OCI-LY3 (cell line): ENCODE results near the gene AGPAT4.

Source experiments
- EZH2phosphoT487 ChIP-seq: fragments of 200-600 bp; shearing (Covaris generic); IDR thresholded peaks from 2 replicates; pipeline ENCODE4 v1.6.1; 2018; ENCODE audit warnings: antibody characterized with exemption, mixed run types, low read depth
- TF ChIP-seq, protein P1 (sequence below): fragments of 200-600, 300-600 bp; sonication (generic); IDR thresholded peaks from 2 replicates; pipeline ENCODE4 v1.5.1; 2014; ENCODE audit warnings: antibody characterized with exemption, low read length, low read depth

DNA sequence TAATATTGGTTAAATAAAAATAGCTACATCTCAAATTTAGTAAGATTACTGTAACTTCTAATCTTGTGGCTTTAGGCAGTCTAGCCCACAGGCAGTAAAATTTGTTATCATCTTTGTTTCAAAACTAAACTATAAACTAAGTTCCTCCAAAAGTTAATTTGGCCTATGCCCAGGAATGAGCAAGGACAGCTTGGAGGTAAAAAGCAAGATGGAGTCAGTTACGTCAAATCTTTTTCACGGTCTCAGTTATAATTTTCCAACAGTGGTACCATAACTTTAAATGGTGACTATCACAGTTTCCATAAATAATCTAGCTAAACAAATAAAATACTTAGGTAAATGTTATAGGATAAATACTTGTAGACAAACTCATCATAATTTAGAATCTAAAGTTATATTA lies 63.0 kb downstream of the AGPAT4 start:
- TF ChIP-seq, protein P1, sequence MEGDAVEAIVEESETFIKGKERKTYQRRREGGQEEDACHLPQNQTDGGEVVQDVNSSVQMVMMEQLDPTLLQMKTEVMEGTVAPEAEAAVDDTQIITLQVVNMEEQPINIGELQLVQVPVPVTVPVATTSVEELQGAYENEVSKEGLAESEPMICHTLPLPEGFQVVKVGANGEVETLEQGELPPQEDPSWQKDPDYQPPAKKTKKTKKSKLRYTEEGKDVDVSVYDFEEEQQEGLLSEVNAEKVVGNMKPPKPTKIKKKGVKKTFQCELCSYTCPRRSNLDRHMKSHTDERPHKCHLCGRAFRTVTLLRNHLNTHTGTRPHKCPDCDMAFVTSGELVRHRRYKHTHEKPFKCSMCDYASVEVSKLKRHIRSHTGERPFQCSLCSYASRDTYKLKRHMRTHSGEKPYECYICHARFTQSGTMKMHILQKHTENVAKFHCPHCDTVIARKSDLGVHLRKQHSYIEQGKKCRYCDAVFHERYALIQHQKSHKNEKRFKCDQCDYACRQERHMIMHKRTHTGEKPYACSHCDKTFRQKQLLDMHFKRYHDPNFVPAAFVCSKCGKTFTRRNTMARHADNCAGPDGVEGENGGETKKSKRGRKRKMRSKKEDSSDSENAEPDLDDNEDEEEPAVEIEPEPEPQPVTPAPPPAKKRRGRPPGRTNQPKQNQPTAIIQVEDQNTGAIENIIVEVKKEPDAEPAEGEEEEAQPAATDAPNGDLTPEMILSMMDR, result no peak
- TF ChIP-seq EZH2phosphoT487, result no peak
